HepG2 (cell line): Measurements from ENCODE around the gene ZNF217. TPM values are rescaled to one million over a fixed set of nuclear protein-coding genes. Genes with fewer than 3 reads are reported as not detected.
"Not testable (repeated sequence)": the region's sequence is repeated elsewhere in the genome, so short reads cannot be mapped to it uniquely, and the experiment has no call there.

ENCODE experiments used
- ATAC-seq: fragments of 200-7000 bp; cut with Tn5 transposase; 3 replicates; pipeline ENCODE4 v1.9.1; 2020; ENCODE audit warnings: mild to moderate bottlenecking, moderate library complexity
- BruUV-seq: library from RNA; stranded (reverse); fragments of 400-500 nt; replicated peaks from 2 replicates; lab custom pipeline; 2021; lab: Mats Ljungman, UMichigan
- CTCF ChIA-PET: fragments of 300-600 bp; formaldehyde crosslinking; extraction: SDS; loops from one replicate; lab custom pipeline; 2021; ENCODE audit warnings: low total read pairs, inconsistent platforms, low intra/inter-chr PET ratio; lab: Yijun Ruan, JAX
- POLR2A ChIA-PET: fragments of 350-600 bp; sonication (Branson Sonifier 250); formaldehyde crosslinking; loops from one replicate; lab custom pipeline; 2020; ENCODE audit warnings: antibody characterized with exemption, inconsistent platforms; lab: Yijun Ruan, JAX
- DNase-seq: peaks from one replicate; pipeline ENCODE4 v3.0.0-alpha.2; 2015; ENCODE audit warnings: low spot score
- FAIRE-seq: peaks from 3 replicates; lab custom pipeline; 2011; peaks lifted over from hg19 to GRCh38; lab: Jason Lieb, UNC
- H2AFZ ChIP-seq: one replicate; pipeline ENCODE4 v1.6.1; 2011; ENCODE audit warnings: low read length, inconsistent platforms
- H3K27ac ChIP-seq: fragments of 300-600 bp; 3 replicates; pipeline ENCODE4 v1.8.0; 2011; ENCODE audit warnings: mixed run types, mild to moderate bottlenecking, mixed read lengths, low read length, inconsistent platforms; ENCODE audit not compliant: insufficient read depth; ENCODE audit errors: extremely low read length
- H3K27me3 ChIP-seq, 2 experiments: fragments of 200-600 bp in 1 of 2; 2 replicates in 1 of 2; 3 replicates in 1 of 2; pipeline versions ENCODE4 v1.6.0 to v1.8.0; 2011; ENCODE audit warnings: low read length in 2 of 2, mild to moderate bottlenecking in 2 of 2, moderate library complexity in 2 of 2, inconsistent platforms in 1 of 2; ENCODE audit not compliant: insufficient read depth in 2 of 2, control insufficient read depth in 1 of 2
- H3K36me3 ChIP-seq, 2 experiments: fragments of 200-600 bp in 1 of 2; replicated peaks in 1 of 2; 2 replicates in 1 of 2; 3 replicates in 1 of 2; pipeline versions ENCODE4 v1.5.1 to v1.8.0; 2011; ENCODE audit warnings: low read length in 2 of 2, inconsistent platforms in 1 of 2; ENCODE audit not compliant: insufficient read depth in 2 of 2, control insufficient read depth in 1 of 2
- H3K4me1 ChIP-seq: 2 replicates; pipeline ENCODE4 v1.5.1; 2012; ENCODE audit warnings: low read length, inconsistent platforms; ENCODE audit not compliant: insufficient read depth
- H3K4me2 ChIP-seq: 2 replicates; pipeline ENCODE4 v1.6.0; 2011; ENCODE audit warnings: low read depth, low read length, inconsistent platforms
- H3K4me3 ChIP-seq, 3 experiments: fragments of 200-600 bp in 1 of 3; sonication (generic), shearing (Covaris generic) in 1 of 3; replicated peaks in 1 of 3; 2 replicates each; pipeline ENCODE4 v1.5.1; 2011 to 2016; ENCODE audit warnings: low read length in 3 of 3, inconsistent platforms in 2 of 3, low read depth in 2 of 3, mild to moderate bottlenecking in 2 of 3, control low read depth in 1 of 3, mixed read lengths in 1 of 3; ENCODE audit not compliant: insufficient read depth in 1 of 3
- H3K79me2 ChIP-seq: one replicate; pipeline ENCODE4 v1.6.1; 2011; ENCODE audit warnings: low read length, inconsistent platforms; ENCODE audit not compliant: insufficient read depth
- H3K9ac ChIP-seq: 2 replicates; pipeline ENCODE4 v1.6.0; 2011; ENCODE audit warnings: mild to moderate bottlenecking, low read depth, low read length, inconsistent platforms; ENCODE audit not compliant: insufficient read depth
- H3K9me3 ChIP-seq: 2 replicates; pipeline ENCODE4 v1.5.1; 2012; ENCODE audit warnings: mild to moderate bottlenecking, low read length
- H4K20me1 ChIP-seq: 2 replicates; pipeline ENCODE4 v1.6.0; 2011; ENCODE audit warnings: inconsistent platforms, mild to moderate bottlenecking, low read length, moderate library complexity; ENCODE audit not compliant: insufficient read depth
- AGO2 ChIP-seq: fragments of 200-400 bp; formaldehyde crosslinking; optimal IDR thresholded peaks from 2 replicates; pipeline ENCODE3; 2017; ENCODE audit warnings: mild to moderate bottlenecking, low read depth, low read length, moderate library complexity
- FOXO4 ChIP-seq: sonication (generic); formaldehyde crosslinking; conservative IDR thresholded peaks from 2 replicates; pipeline ENCODE4 v1.8.1; 2023; ENCODE audit warnings: missing genetic modification reagents
- GTF2F1 ChIP-seq: fragments of 150-350 bp; IDR thresholded peaks from 2 replicates; pipeline ENCODE4 v1.6.1; 2014; ENCODE audit warnings: low read length
- U2AF2 ChIP-seq: fragments of 200-400 bp; formaldehyde crosslinking; IDR thresholded peaks from 2 replicates; pipeline ENCODE4 v1.6.1; 2017; ENCODE audit warnings: low read depth, mild to moderate bottlenecking, low read length
- ZC3H13 ChIP-seq: sonication (generic); formaldehyde crosslinking; IDR thresholded peaks from 2 replicates; pipeline ENCODE4 v1.8.1; 2023; ENCODE audit warnings: mild to moderate bottlenecking, missing genetic modification reagents, moderate library complexity
- ZNF253 ChIP-seq: sonication (generic); formaldehyde crosslinking; IDR thresholded peaks from 2 replicates; pipeline ENCODE4 v1.8.0; 2022; ENCODE audit warnings: mild to moderate bottlenecking, missing genetic modification reagents, borderline replicate concordance
- ZNF572 ChIP-seq: sonication (generic); formaldehyde crosslinking; IDR thresholded peaks from 2 replicates; pipeline ENCODE4 v1.5.1; 2020; ENCODE audit warnings: mild to moderate bottlenecking, missing genetic modification reagents
- ZNF749 ChIP-seq: sonication (generic); formaldehyde crosslinking; IDR thresholded peaks from 2 replicates; pipeline ENCODE4 v1.8.0; 2022; ENCODE audit warnings: mild to moderate bottlenecking, missing genetic modification reagents, moderate library complexity, borderline replicate concordance
- WGBS: methylation state at CpG from one replicate; pipeline ENCODE4 v1.1.6; 2017; ENCODE audit warnings: low lambda C conversion rate; 5-methylcytosine and 5-hydroxymethylcytosine counted together
- in situ Hi-C: cut with HindIII; loops from 2 replicates; pipeline ENCODE4 v1.10.0; 2017; ENCODE audit warnings: low pct_unique_long_range_greater_than_20kb; ENCODE audit not compliant: extremely low pct_ligation_motif_present
- intact Hi-C: fragments of 100-400 bp; cut with micrococcal nuclease; formaldehyde crosslinking; loops from one replicate; pipeline ENCODE4 v1.10.0; 2022; ENCODE audit not compliant: unreplicated experiment
- polyA plus RNA-seq, 8 experiments: library from polyadenylated mRNA; depleted of rRNA in 3 of 8; stranded (reverse) in 7 of 8; unstranded in 1 of 8; fragments of >200 nt; fragmentation: Illumina TruSeq in 4 of 8; extraction: Trizol in 4 of 8; gene quantifications; 2 replicates each; pipeline versions ENCODE4 v1.2.1 to v1.2.3, GENCODE V29; 2011 to 2016; ENCODE audit warnings: low read depth in 4 of 8, missing spikeins in 1 of 8, mixed read lengths in 1 of 8; ENCODE audit not compliant: insufficient read depth in 1 of 8
- total RNA-seq, 5 experiments: library from RNA; depleted of rRNA; stranded (reverse); fragments of >200 nt; fragmentation: Illumina TruSeq; extraction: Trizol; gene quantifications; 2 replicates each; pipeline ENCODE4 v1.2.3, GENCODE V29; 2016; ENCODE audit warnings: low read depth in 1 of 5

Gene ZNF217
- total and polyA plus RNA-seq, 2 of the 13 experiments (the other 11 are each of a cell fraction or from before 2014, with no cell fraction given) = 22.3 to 29.8 TPM

- Histone ChIP-seq H3K9ac (no peak overlapping the region), H3K27me3 (no peaks in the 10 kb centered on the region), H4K20me1 (peaks cover 20% of the 10 kb centered on the region)
- no TSS peak for BruUV-seq
- FAIRE-seq (no peak), DNase-seq (no peak)
- 98% methylated on average over 3 of the region's 3 CpGs for WGBS
- CTCF ChIA-PET = no interaction called here
- TF ChIP-seq AGO2 (peak; percentile 58), ZNF749 (no peak), ZNF572 (CRISPR knock-in tag) (no peak), GTF2F1 (no peak)
- TF ChIP-seq, all 625 proteins: peak for 1
- POLR2A ChIA-PET = interaction anchor here (0.8 to 1.6 kb wide), 2 partner anchors 16 to 56 kb away, joined by 3 to 4 read pairs; no protein-coding TSS in a partner anchor
- peaks cover 6% of the 10 kb centered on the region for H3K4me1 ChIP-seq
- H3K4me2 ChIP-seq = no peak overlapping the region
- intact Hi-C loops = no loop called here
- H3K36me3 ChIP-seq = peaks cover 30 to 71% of the 10 kb centered on the region in 2 experiments
- H3K79me2 ChIP-seq = peaks cover 31% of the 10 kb centered on the region
- ATAC-seq = no peak
- no peaks in the 10 kb centered on the region for H3K9me3 ChIP-seq
- no peak overlapping the region for H2AFZ ChIP-seq
- H3K27ac ChIP-seq = no peak overlapping the region
- H3K4me3 ChIP-seq = no peak overlapping the region
- in situ Hi-C loops = no loop called here
These were observed 26.2 kb downstream of the ZNF217 start for GRCh38 chr20:53567379-53567917.

- intact Hi-C loops, H3K4me3 ChIP-seq, ATAC-seq, FAIRE-seq, H3K27me3 ChIP-seq, in situ Hi-C loops, H2AFZ ChIP-seq, H3K4me2 ChIP-seq, H3K9me3 ChIP-seq, H3K27ac ChIP-seq, H3K9ac ChIP-seq, BruUV-seq, DNase-seq, H3K4me1 ChIP-seq, CTCF ChIA-PET: not testable (repeated sequence)
- Histone ChIP-seq H4K20me1 (peaks cover 15% of the 10 kb centered on the region), H3K36me3 (peaks cover 25 to 62% of the 10 kb centered on the region in 2 experiments), H3K79me2 (peaks cover 23% of the 10 kb centered on the region)
- POLR2A ChIA-PET = interaction anchor here (0.8 to 1.6 kb wide), 2 partner anchors 15 to 57 kb away, joined by 3 to 4 read pairs; no protein-coding TSS in a partner anchor
- 97% methylated on average over 9 of the region's 9 CpGs for WGBS
- TF ChIP-seq U2AF2 (0 out of 2 replicates have a peak, but pooled peaks have one; percentile 33), ZC3H13 (0 out of 2 replicates have a peak, but pooled peaks have one; percentile 35), ZNF253 (CRISPR knock-in tag) (0 out of 2 replicates have a peak, but pooled peaks have one; percentile 21), FOXO4 (0 out of 2 replicates have a peak, but pooled peaks have one; percentile 63)
These were observed 27.0 kb downstream of the ZNF217 start for GRCh38 chr20:53566623-53567022.
